ENCODE data around the gene ARL4C. TPM values are rescaled to one million over a fixed set of nuclear protein-coding genes. Genes with fewer than 3 reads are reported as not detected.

The ARL4C gene
- total RNA-seq, 1 experiment from 2014 or later = 51.3 TPM

DNA sequence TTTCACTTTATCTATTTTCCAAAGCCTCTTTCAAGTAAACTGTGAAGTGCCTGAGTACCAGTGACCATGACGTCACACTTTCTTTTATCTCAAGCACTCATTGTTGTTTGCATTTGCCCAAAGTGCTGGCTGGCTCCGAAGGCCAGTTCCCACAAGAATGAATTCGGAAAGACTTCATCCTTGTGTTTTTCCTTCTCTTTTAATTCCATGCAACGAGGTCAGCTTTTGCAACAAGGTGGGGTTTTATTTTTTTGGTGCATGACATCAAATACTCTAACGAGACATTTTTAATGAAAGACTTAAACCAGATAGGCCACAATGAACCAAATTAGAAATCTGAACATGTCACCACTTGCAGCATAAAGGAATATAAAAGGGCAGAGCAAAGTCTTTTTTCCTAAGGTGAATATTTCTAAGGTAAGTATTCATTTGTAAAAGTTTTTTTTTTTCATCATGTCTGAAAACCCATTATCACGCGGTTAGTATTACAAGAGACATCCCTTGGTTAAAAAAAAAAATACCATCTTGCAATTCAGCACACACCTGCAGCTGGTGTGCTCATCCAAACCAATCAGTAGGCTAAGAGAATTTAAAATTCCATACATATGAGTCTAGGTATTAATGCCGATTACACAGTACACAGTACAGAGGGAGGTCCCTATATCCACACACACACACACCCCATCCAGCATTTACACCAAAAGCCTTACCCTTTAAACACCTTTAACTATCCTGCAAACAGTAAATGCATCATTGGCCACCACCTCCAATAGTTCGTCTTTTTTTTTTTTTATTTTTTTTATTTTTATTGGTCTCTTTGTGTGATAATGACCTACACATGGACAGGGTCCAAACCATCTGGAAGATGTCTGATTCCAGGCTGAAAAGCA lies 2.3 kb downstream of the ARL4C start:
- BruUV-seq (replicated peaks) = no TSS peak
- Histone ChIP-seq H3K4me3 (peak overlapping the region; percentile 91), H3K27ac (peak overlapping the region; percentile 48), H3K36me3 (ENCODE audit: low read depth) (peaks cover 28% of the 10 kb centered on the region), H3F3A (ENCODE audit: insufficient read depth, low read depth) (peaks cover 16% of the 10 kb centered on the region; the same call in 1 of the 2 replicates), H3K9me2 (ENCODE audit: insufficient read depth) (no peaks in the 10 kb centered on the region), H3K79me2 (ENCODE audit: low read depth) (peaks cover 63% of the 10 kb centered on the region), H3K9me3 (ENCODE audit: insufficient read depth, low read depth) (no peaks in the 10 kb centered on the region), H3K4me1 (replicated peaks; ENCODE audit: insufficient read depth) (peaks cover 26% of the 10 kb centered on the region), H3K4me2 (peak overlapping the region; percentile 83), H2AFZ (peak overlapping the region; percentile 83; the same call in 1 of the 2 replicates), H4K20me1 (ENCODE audit: insufficient read depth) (peaks cover 27% of the 10 kb centered on the region), H3K27me3 (ENCODE audit: insufficient read depth, low read depth) (no peaks in the 10 kb centered on the region)
- ChIA-PET POLR2A (ENCODE audit: unreplicated experiment) (interaction anchor here (0.6 to 0.8 kb wide), 2 partner anchors 67 to 69 kb away, joined by 3 to 4 read pairs; no protein-coding TSS in a partner anchor), CTCF (interaction anchor here (0.6 kb wide), 2 partner anchors 158 to 206 kb away, joined by 3 read pairs; no protein-coding TSS in a partner anchor)
- intact Hi-C loops (cut with micrococcal nuclease; ENCODE audit: unreplicated experiment) = loop anchor here (1.0 to 5.0 kb wide), 8 partner anchors 30 to 642 kb away; partner anchors contain the start of gene HJURP
- TF ChIP-seq CTCF (conservative IDR thresholded peaks at IDR 0.05) (peak; percentile 21; the same call in 1 of the 2 replicates), EZH2 (IDR thresholded peaks at IDR 0.05; ENCODE audit: low read depth) (no peak)
- peak; percentile 16 to 83 for DNase-seq

DNA sequence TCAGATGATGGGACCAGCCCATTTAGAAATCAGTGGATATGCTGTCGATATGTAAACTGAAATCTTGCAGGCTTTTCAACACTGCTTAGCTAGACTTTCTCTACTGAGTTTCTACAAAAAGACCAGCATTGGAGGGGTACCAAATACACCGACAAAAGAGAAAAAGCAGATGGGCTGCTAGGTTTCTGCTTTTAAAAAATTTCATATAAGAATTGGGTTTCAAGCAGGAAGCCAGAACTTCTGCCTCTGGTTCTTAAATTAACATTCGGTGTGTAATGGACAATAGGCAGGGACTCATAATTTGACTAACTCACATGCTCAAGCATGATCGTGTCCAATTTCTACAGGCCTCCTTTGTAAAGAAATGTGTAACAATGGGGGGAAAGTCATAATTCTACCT lies 3.1 kb downstream of the ARL4C start:
- ChIA-PET CTCF (no interaction called here), POLR2A (ENCODE audit: unreplicated experiment) (interaction anchor here (0.7 to 0.8 kb wide), 2 partner anchors 68 to 72 kb away, joined by 4 to 7 read pairs; no protein-coding TSS in a partner anchor)
- BruUV-seq (replicated peaks) = no TSS peak
- intact Hi-C loops (cut with micrococcal nuclease; ENCODE audit: unreplicated experiment) = loop anchor here (1.0 to 2.0 kb wide), 6 partner anchors 29 to 205 kb away; no protein-coding TSS in a partner anchor
- Histone ChIP-seq H3K9me3 (ENCODE audit: insufficient read depth, low read depth) (no peaks in the 10 kb centered on the region), H3K36me3 (ENCODE audit: low read depth) (peaks cover 28% of the 10 kb centered on the region), H3K27me3 (ENCODE audit: insufficient read depth, low read depth) (no peaks in the 10 kb centered on the region), H3F3A (ENCODE audit: insufficient read depth, low read depth) (peaks cover 16% of the 10 kb centered on the region; the same call in 1 of the 2 replicates), H3K4me3 (peak overlapping the region; percentile 91), H2AFZ (no peak overlapping the region), H3K4me1 (replicated peaks; ENCODE audit: insufficient read depth) (peaks cover 26% of the 10 kb centered on the region), H3K27ac (no peak overlapping the region), H3K79me2 (ENCODE audit: low read depth) (peaks cover 63% of the 10 kb centered on the region), H3K9me2 (ENCODE audit: insufficient read depth) (no peaks in the 10 kb centered on the region), H4K20me1 (ENCODE audit: insufficient read depth) (peaks cover 27% of the 10 kb centered on the region), H3K4me2 (peak overlapping the region; percentile 83)
- no peak for TF ChIP-seq EZH2 (IDR thresholded peaks at IDR 0.05; ENCODE audit: low read depth)
- no peak for TF ChIP-seq CTCF (conservative IDR thresholded peaks at IDR 0.05)
- DNase-seq = no peak

DNA sequence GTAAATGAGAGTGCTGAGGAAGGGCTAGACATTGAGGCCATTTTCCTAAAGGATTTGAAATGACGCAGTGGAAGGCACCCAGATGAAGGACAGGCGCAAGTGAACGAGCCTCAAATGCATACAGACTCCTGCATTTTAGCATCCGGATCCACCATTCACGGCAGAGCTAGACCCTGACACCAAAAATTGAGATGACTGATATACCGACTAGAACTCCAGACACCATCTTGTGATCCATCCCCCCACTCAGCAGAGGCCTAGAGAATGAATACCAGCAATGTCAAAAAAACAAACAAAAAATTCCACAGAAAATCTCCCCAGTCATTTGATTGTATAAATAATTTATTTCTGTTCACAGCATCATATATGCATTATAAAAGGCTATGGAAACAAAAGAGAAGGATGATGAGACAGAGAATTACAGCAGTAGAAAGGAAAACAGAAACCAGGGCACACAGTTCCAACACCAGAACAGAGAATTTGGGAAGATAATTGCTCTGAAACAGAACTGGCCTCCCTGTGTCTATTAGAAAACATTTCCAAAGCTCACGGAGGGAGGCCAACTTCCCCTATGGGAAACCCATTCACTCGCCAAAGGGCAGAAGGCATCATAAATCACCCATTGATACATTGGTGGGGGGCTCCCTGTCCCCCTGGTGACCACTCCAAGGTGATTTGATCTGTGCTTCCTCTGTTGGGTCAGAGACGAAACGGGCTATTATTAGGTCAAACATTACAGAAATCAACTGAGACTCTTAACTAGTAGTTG lies 4.0 kb downstream of the ARL4C start:
- Histone ChIP-seq H3K36me3 (ENCODE audit: low read depth) (peaks cover 28% of the 10 kb centered on the region), H2AFZ (no peak overlapping the region), H3K27me3 (ENCODE audit: insufficient read depth, low read depth) (no peaks in the 10 kb centered on the region), H3K9me2 (ENCODE audit: insufficient read depth) (no peaks in the 10 kb centered on the region), H3K4me3 (peak overlapping the region; percentile 91; the same call in 1 of the 2 replicates), H3K79me2 (ENCODE audit: low read depth) (peaks cover 63% of the 10 kb centered on the region), H3K4me1 (replicated peaks; ENCODE audit: insufficient read depth) (peaks cover 26% of the 10 kb centered on the region), H3F3A (ENCODE audit: insufficient read depth, low read depth) (peaks cover 16% of the 10 kb centered on the region; the same call in 1 of the 2 replicates), H4K20me1 (ENCODE audit: insufficient read depth) (peaks cover 27% of the 10 kb centered on the region), H3K4me2 (peak overlapping the region; percentile 83), H3K27ac (no peak overlapping the region), H3K9me3 (ENCODE audit: insufficient read depth, low read depth) (no peaks in the 10 kb centered on the region)
- CTCF ChIA-PET = no interaction called here
- DNase-seq = no peak
- intact Hi-C loops (cut with micrococcal nuclease; ENCODE audit: unreplicated experiment) = no loop called here
- POLR2A ChIA-PET (ENCODE audit: unreplicated experiment) = interaction anchor here (0.6 to 0.7 kb wide), 3 partner anchors 130 to 391 kb away, joined by 5 to 8 read pairs (median 5); no protein-coding TSS in a partner anchor
- TF ChIP-seq CTCF (conservative IDR thresholded peaks at IDR 0.05) (no peak), EZH2 (IDR thresholded peaks at IDR 0.05; ENCODE audit: low read depth) (no peak)
- no TSS peak for BruUV-seq (replicated peaks)
